Endothelial cell of umbilical vein (primary cell): ENCODE data around the gene KIFC3. TPM values are rescaled to one million over a fixed set of nuclear protein-coding genes. Genes with fewer than 3 reads are reported as not detected.

Experiments used
- BruUV-seq: library from RNA; stranded (reverse); fragments of 400-500 nt; replicated peaks from 2 replicates; lab custom pipeline; 2021; lab: Mats Ljungman, UMichigan
- CTCF ChIA-PET: fragments of 300-600, 350-600 bp; sonication (Branson Sonifier 250); formaldehyde crosslinking; loops from one replicate; lab custom pipeline; 2021; ENCODE audit warnings: antibody characterized with exemption, inconsistent platforms; lab: Charles Lee
- POLR2A ChIA-PET: fragments of 300-600, 350-600 bp; sonication (Branson Sonifier 250); formaldehyde crosslinking; loops from one replicate; lab custom pipeline; 2021; ENCODE audit warnings: antibody characterized with exemption, inconsistent platforms; lab: Charles Lee
- DNase-seq: peaks from one replicate; pipeline ENCODE4 v3.0.0-alpha.2; 2011; ENCODE audit warnings: low read depth, low spot score
- FAIRE-seq: peaks from 2 replicates; lab custom pipeline; 2011; peaks lifted over from hg19 to GRCh38; lab: Jason Lieb, UNC
- H2AFZ ChIP-seq: 2 replicates; pipeline ENCODE4 v1.6.0; 2012; ENCODE audit warnings: low read depth, low read length, control low read depth, inconsistent platforms
- H3K27ac ChIP-seq: 2 replicates; pipeline ENCODE4 v1.5.1; 2011; ENCODE audit warnings: low read depth, mild to moderate bottlenecking, control low read depth, low read length, moderate library complexity; ENCODE audit not compliant: insufficient read depth
- H3K27me3 ChIP-seq, 2 experiments: 2 replicates each; pipeline versions ENCODE4 v1.6.0 to v1.6.1; 2011; ENCODE audit warnings: low read length in 2 of 2, mixed read lengths in 1 of 2; ENCODE audit not compliant: control insufficient read depth in 2 of 2, insufficient read depth in 2 of 2
- H3K36me3 ChIP-seq, 2 experiments: 2 replicates in 1 of 2; 3 replicates in 1 of 2; pipeline ENCODE4 v1.5.1; 2011; ENCODE audit warnings: low read length in 2 of 2, mild to moderate bottlenecking in 1 of 2, moderate library complexity in 1 of 2; ENCODE audit not compliant: control insufficient read depth in 2 of 2, insufficient read depth in 2 of 2; ENCODE audit errors: extremely low read depth in 1 of 2
- H3K4me1 ChIP-seq: 3 replicates; pipeline ENCODE4 v1.5.1; 2011; ENCODE audit warnings: mild to moderate bottlenecking, low read length; ENCODE audit not compliant: control insufficient read depth, insufficient read depth; ENCODE audit errors: extremely low read depth
- H3K4me2 ChIP-seq: 2 replicates; pipeline ENCODE4 v1.6.1; 2011; ENCODE audit warnings: low read length, control low read depth, mixed read lengths; ENCODE audit not compliant: insufficient read depth
- H3K4me3 ChIP-seq, 3 experiments: fragments of 200-600 bp in 1 of 3; sonication (generic), shearing (Covaris generic) in 1 of 3; replicated peaks in 1 of 3; 2 replicates each; pipeline ENCODE4 v1.5.1; 2011 to 2016; ENCODE audit warnings: control low read depth in 3 of 3, low read length in 3 of 3, mild to moderate bottlenecking in 2 of 3, inconsistent platforms in 1 of 3, low read depth in 1 of 3, moderate library complexity in 1 of 3; ENCODE audit not compliant: insufficient read depth in 1 of 3
- H3K79me2 ChIP-seq: 2 replicates; pipeline ENCODE4 v1.6.0; 2012; ENCODE audit warnings: low read length, inconsistent platforms; ENCODE audit not compliant: control insufficient read depth, insufficient read depth
- H3K9ac ChIP-seq: replicated peaks from 2 replicates; pipeline ENCODE3; 2011; ENCODE audit warnings: low read length, control low read depth; ENCODE audit not compliant: insufficient read depth; ENCODE audit errors: extremely low read depth
- H3K9me1 ChIP-seq: replicated peaks from 3 replicates; pipeline ENCODE4 v1.6.0; 2011; ENCODE audit warnings: mild to moderate bottlenecking, low read length; ENCODE audit not compliant: control insufficient read depth, insufficient read depth; ENCODE audit errors: extremely low read depth
- H3K9me3 ChIP-seq: replicated peaks from 2 replicates; pipeline ENCODE4 v1.5.1; 2012; ENCODE audit warnings: low read length, inconsistent platforms; ENCODE audit not compliant: control insufficient read depth, insufficient read depth
- H4K20me1 ChIP-seq: replicated peaks from 2 replicates; pipeline ENCODE3; 2011; ENCODE audit warnings: mild to moderate bottlenecking, low read length; ENCODE audit not compliant: control insufficient read depth, insufficient read depth; ENCODE audit errors: extremely low read depth
- FOS ChIP-seq: IDR thresholded peaks from 2 replicates; pipeline ENCODE4 v1.6.1; 2011; ENCODE audit warnings: mild to moderate bottlenecking, low read length, moderate library complexity, borderline replicate concordance; ENCODE audit not compliant: insufficient read depth
- GATA2 ChIP-seq: IDR thresholded peaks from 2 replicates; pipeline ENCODE4 v1.7.0; 2011; ENCODE audit warnings: low read depth, mild to moderate bottlenecking, moderate library complexity, mixed read lengths, low read length; ENCODE audit not compliant: insufficient read length, insufficient read depth
- JUN ChIP-seq: IDR thresholded peaks from 2 replicates; pipeline ENCODE4 v1.6.1; 2011; ENCODE audit warnings: borderline replicate concordance, low read depth; ENCODE audit not compliant: insufficient read length, insufficient read depth
- POLR2A ChIP-seq: IDR thresholded peaks from 2 replicates; pipeline ENCODE4 v1.6.1; 2012; ENCODE audit warnings: low read depth, mild to moderate bottlenecking, control low read depth, low read length
- dilution Hi-C: fragments of 300-500 bp; cut with MboI; formaldehyde crosslinking; loops from one replicate; pipeline ENCODE4 v1.15.0; 2019; ENCODE audit warnings: low sequenced_read_pairs; ENCODE audit not compliant: extremely low pct_ligation_motif_present
- intact Hi-C: fragments of 100-400 bp; cut with micrococcal nuclease; formaldehyde crosslinking; loops from one replicate; pipeline ENCODE4 v1.10.0; 2022
- polyA plus RNA-seq, 4 experiments: library from polyadenylated mRNA; depleted of rRNA in 3 of 4; stranded (reverse) in 3 of 4; unstranded in 1 of 4; fragments of >200 nt; gene quantifications; 2 replicates each; pipeline versions ENCODE4 v1.2.1 to v1.2.3, GENCODE V29; 2011 to 2012; ENCODE audit warnings: missing spikeins in 1 of 4
- total RNA-seq: library from RNA; stranded (reverse); gene quantifications from 2 replicates; pipeline ENCODE4 v1.2.3, GENCODE V29; 2021
- TF ChIP-seq, protein P1 (sequence below): IDR thresholded peaks from 2 replicates; pipeline ENCODE4 v1.6.1; 2011; ENCODE audit not compliant: insufficient read depth, insufficient read length
- TF ChIP-seq, protein P2 (sequence below), 2 donors: IDR thresholded peaks; 1 replicate in 1 of 2; 2 replicates in 1 of 2; pipeline ENCODE4 v1.5.1; 2011; ENCODE audit warnings: low read length in 2 of 2, mild to moderate bottlenecking in 2 of 2, moderate library complexity in 2 of 2, control low read depth in 1 of 2, inconsistent platforms in 1 of 2, low read depth in 1 of 2; ENCODE audit not compliant: insufficient read depth in 1 of 2; ENCODE audit errors: extremely low read depth in 1 of 2

KIFC3 gene
- total and polyA plus RNA-seq, 2 donors (not counting 3 experiments of a cell fraction or from before 2014, with no cell fraction given), result 36.3 to 62.2 TPM

DNA sequence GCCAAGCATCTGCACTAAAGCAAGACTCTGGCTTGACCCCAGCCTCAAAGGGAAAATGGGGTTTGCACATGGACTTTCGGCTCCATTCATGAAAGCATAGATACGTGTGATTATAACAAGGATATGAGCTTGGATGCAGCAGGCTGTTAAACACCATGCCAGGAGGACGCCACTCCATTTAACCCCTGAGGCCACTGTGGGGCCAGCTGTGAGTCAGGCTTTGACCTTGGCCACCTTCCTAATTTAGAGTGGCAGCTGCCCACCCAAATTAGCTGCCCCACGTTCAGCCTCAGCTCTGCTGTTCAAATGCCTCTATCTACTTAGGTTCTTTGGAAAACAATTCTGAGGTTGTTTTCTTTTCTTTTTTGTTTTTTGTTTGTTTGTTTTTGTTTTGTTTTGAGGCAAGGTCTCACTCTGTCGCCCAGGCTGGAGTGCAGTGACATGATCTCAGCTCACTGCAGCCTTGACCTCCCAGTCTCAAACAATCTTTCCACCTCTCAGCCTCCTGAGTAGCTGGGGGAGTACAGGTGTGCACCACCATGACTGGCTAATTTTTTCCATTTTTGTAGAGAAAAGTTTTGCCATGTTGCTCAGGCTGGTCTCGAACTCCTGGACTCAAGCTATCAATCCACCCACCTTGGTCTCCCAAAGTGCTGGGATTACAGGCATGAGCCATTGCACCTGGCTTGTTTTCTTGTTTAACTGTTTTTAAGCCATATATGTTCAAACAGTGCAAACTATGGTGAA is 23.2 kb upstream of the KIFC3 start:
- no peak for FAIRE-seq
- no peaks in the 10 kb centered on the region for H3K9me3 ChIP-seq
- no peaks in the 10 kb centered on the region for H4K20me1 ChIP-seq
- no peak for DNase-seq
- no peaks in the 10 kb centered on the region for H3K4me1 ChIP-seq
- POLR2A ChIA-PET, result no interaction called here
- intact Hi-C loops, result no loop called here
- dilution Hi-C loops, result no loop called here
- H3K4me3 ChIP-seq, result no peak overlapping the region
- H3K27ac ChIP-seq, result no peak overlapping the region
- no peak overlapping the region for H3K4me2 ChIP-seq
- no peaks in the 10 kb centered on the region for H3K9me1 ChIP-seq
- H3K79me2 ChIP-seq, result no peaks in the 10 kb centered on the region
- TF ChIP-seq POLR2A, result no peak
- TF ChIP-seq JUN, result no peak
- TF ChIP-seq GATA2, result no peak
- no peak for TF ChIP-seq FOS
- TF ChIP-seq, protein P1, sequence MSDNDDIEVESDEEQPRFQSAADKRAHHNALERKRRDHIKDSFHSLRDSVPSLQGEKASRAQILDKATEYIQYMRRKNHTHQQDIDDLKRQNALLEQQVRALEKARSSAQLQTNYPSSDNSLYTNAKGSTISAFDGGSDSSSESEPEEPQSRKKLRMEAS, result no peak
- TF ChIP-seq, protein P2, sequence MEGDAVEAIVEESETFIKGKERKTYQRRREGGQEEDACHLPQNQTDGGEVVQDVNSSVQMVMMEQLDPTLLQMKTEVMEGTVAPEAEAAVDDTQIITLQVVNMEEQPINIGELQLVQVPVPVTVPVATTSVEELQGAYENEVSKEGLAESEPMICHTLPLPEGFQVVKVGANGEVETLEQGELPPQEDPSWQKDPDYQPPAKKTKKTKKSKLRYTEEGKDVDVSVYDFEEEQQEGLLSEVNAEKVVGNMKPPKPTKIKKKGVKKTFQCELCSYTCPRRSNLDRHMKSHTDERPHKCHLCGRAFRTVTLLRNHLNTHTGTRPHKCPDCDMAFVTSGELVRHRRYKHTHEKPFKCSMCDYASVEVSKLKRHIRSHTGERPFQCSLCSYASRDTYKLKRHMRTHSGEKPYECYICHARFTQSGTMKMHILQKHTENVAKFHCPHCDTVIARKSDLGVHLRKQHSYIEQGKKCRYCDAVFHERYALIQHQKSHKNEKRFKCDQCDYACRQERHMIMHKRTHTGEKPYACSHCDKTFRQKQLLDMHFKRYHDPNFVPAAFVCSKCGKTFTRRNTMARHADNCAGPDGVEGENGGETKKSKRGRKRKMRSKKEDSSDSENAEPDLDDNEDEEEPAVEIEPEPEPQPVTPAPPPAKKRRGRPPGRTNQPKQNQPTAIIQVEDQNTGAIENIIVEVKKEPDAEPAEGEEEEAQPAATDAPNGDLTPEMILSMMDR (IDR thresholded peaks at IDR 0.05; ENCODE audit: extremely low read depth in 1 of 2, insufficient read depth in 1 of 2, low read depth in 1 of 2, low read length in 2 of 2), result no peak
- H3K36me3 ChIP-seq, result no peaks in the 10 kb centered on the region
- CTCF ChIA-PET, result interaction anchor here (1.0 kb wide), 1 partner anchor 15 kb away, joined by 3 read pairs; no protein-coding TSS in a partner anchor
- no TSS peak for BruUV-seq
- no peak overlapping the region for H3K9ac ChIP-seq
- peaks cover 1 to 7% of the 10 kb centered on the region in 2 experiments for H3K27me3 ChIP-seq
- H2AFZ ChIP-seq, result no peak overlapping the region
